ENCODE data around the gene UPF3B.
"Not testable (repeated sequence)": the region's sequence is repeated elsewhere in the genome, so short reads cannot be mapped to it uniquely, and the experiment has no call there.

Gene UPF3B

GRCh38 chrX:119852382-119853353, at the start of gene UPF3B:
Gene UPF3B (minus strand): TSS chrX:119852963. CDS start chrX:119852928, 35 bp downstream.
- peaks cover 0 to 2% (median 0%) of the 10 kb centered on the region in 4 donors for H3K4me1 ChIP-seq
- DNase-seq: peak; percentile 97 to 98
- intact Hi-C loops (cut with DNase I; ENCODE audit: low total_unique reads): loop anchor here (5.0 kb wide), 1 partner anchor 60 kb away; the partner anchor contains the start of gene RPL39
- no peak for TF ChIP-seq CTCF (IDR thresholded peaks at IDR 0.05)
- H3K4me3 ChIP-seq: peak within 1 kb of the TSS; percentile 73
- H3K36me3 ChIP-seq: peaks cover 0 to 7% (median 0%) of the 10 kb centered on the region in 3 donors
- H3K27me3 ChIP-seq: no peaks in the 10 kb centered on the region
- H3K9me3 ChIP-seq: no peaks in the 10 kb centered on the region
- peak within 1 kb of the TSS; percentile 89 to 92 for H3K27ac ChIP-seq

- TF ChIP-seq CTCF (IDR thresholded peaks at IDR 0.05): no peak
- Histone ChIP-seq H3K4me1 (no peaks in the 10 kb centered on the region), H3K4me3 (no peak overlapping the region), H3K36me3 (no peaks in the 10 kb centered on the region), H3K9me3 (no peaks in the 10 kb centered on the region), H3K27me3 (no peaks in the 10 kb centered on the region), H3K27ac (no peak overlapping the region)
- intact Hi-C loops (cut with DNase I; ENCODE audit: low total_unique reads): no loop called here
- no peak for DNase-seq
These were observed 48.2 kb upstream of the UPF3B start for GRCh38 chrX:119900976-119901375.

GRCh38 chrX:119899125-119899524, 46.4 kb upstream of the UPF3B start:
- Histone ChIP-seq H3K27me3 (no peaks in the 10 kb centered on the region), H3K4me3 (no peak overlapping the region), H3K36me3 (no peaks in the 10 kb centered on the region), H3K9me3 (no peaks in the 10 kb centered on the region), H3K27ac (no peak overlapping the region), H3K4me1 (no peaks in the 10 kb centered on the region)
- DNase-seq: no peak
- intact Hi-C loops (cut with DNase I; ENCODE audit: low total_unique reads): no loop called here
- no peak for TF ChIP-seq CTCF (IDR thresholded peaks at IDR 0.05)

- no peak for DNase-seq
- no peak within 1 kb of the TSS for H3K27ac ChIP-seq
- H3K36me3 ChIP-seq: no peaks in the 10 kb centered on the region
- intact Hi-C loops (cut with DNase I; ENCODE audit: low total_unique reads): no loop called here
- no peaks in the 10 kb centered on the region for H3K9me3 ChIP-seq
- H3K4me3 ChIP-seq: no peak within 1 kb of the TSS
- no peaks in the 10 kb centered on the region for H3K27me3 ChIP-seq
- H3K4me1 ChIP-seq: no peaks in the 10 kb centered on the region
- no peak for TF ChIP-seq CTCF (IDR thresholded peaks at IDR 0.05)
These were observed 43.1 kb upstream of the UPF3B start, which contains the start of gene AKAP14 for GRCh38 chrX:119895843-119896326. Gene AKAP14 (plus strand): TSS chrX:119895893. CDS start chrX:119903224, 7,331 bp downstream.

- H3K27ac ChIP-seq; DNase-seq; H3K36me3 ChIP-seq; H3K4me3 ChIP-seq; H3K4me1 ChIP-seq; H3K27me3 ChIP-seq; intact Hi-C loops (cut with DNase I; ENCODE audit: low total_unique reads); H3K9me3 ChIP-seq: not testable (repeated sequence)
These were observed 39.4 kb upstream of the UPF3B start for GRCh38 chrX:119891961-119892692.

GRCh38 chrX:119890626-119891025, 37.9 kb upstream of the UPF3B start:
- H3K27me3 ChIP-seq; DNase-seq; H3K27ac ChIP-seq; H3K4me1 ChIP-seq; intact Hi-C loops (cut with DNase I; ENCODE audit: low total_unique reads); H3K4me3 ChIP-seq; H3K36me3 ChIP-seq; H3K9me3 ChIP-seq: not testable (repeated sequence)
